Measurements from ENCODE around the gene NOTO. TPM values are rescaled to one million over a fixed set of nuclear protein-coding genes. Genes with fewer than 3 reads are reported as not detected.
"Not testable (repeated sequence)": the region's sequence is repeated elsewhere in the genome, so short reads cannot be mapped to it uniquely, and the experiment has no call there.

The NOTO gene
- polyA plus RNA-seq, 1 donor (not counting 4 experiments of a cell fraction or from before 2014, with no cell fraction given) = not detected

GRCh38 chr2:73162856-73163391 is 39.5 kb upstream of the NOTO start:
- H3K79me2 ChIP-seq (ENCODE audit: control insufficient read depth, insufficient read depth, low read length) = no peaks in the 10 kb centered on the region
- dilution Hi-C loops (cut with MboI; ENCODE audit: extremely low pct_ligation_motif_present, low sequenced_read_pairs) = no loop called here
- TF ChIP-seq CTCF (optimal IDR thresholded peaks at IDR 0.05 in 1 of 3, IDR thresholded peaks at IDR 0.05 in 1 of 3, conservative IDR thresholded peaks at IDR 0.05 in 1 of 3; ENCODE audit: extremely low read depth in 1 of 3, insufficient read depth in 2 of 3, low read length in 3 of 3) = no peak
- TF ChIP-seq EZH2 (IDR thresholded peaks at IDR 0.05; ENCODE audit: low read length) = no peak
- H2AFZ ChIP-seq (ENCODE audit: control insufficient read depth, low read length) = no peak overlapping the region
- no peaks in the 10 kb centered on the region for H4K20me1 ChIP-seq (ENCODE audit: control insufficient read depth, extremely low read depth, insufficient read depth, low read length)
- DNase-seq (ENCODE audit: low read depth, low spot score) = no peak
- H3K9ac ChIP-seq (ENCODE audit: control insufficient read depth, extremely low read depth, insufficient read depth, low read length) = no peak overlapping the region
- H3K4me3 ChIP-seq (ENCODE audit: control insufficient read depth in 2 of 3, extremely low read depth in 1 of 3, insufficient read depth in 2 of 3, low read depth in 1 of 3, low read length in 3 of 3) = no peak overlapping the region
- no peak overlapping the region for H3K4me2 ChIP-seq (ENCODE audit: control insufficient read depth, extremely low read depth, insufficient read depth, low read depth, low read length)
- H3K9me3 ChIP-seq (ENCODE audit: control insufficient read depth, low read depth, low read length) = no peaks in the 10 kb centered on the region
- no peaks in the 10 kb centered on the region for H3K36me3 ChIP-seq (ENCODE audit: control insufficient read depth in 2 of 2, extremely low read depth in 1 of 2, insufficient read depth in 2 of 2, low read length in 2 of 2)
- FAIRE-seq = no peak
- no peak overlapping the region for H3K27ac ChIP-seq (ENCODE audit: control insufficient read depth, insufficient read depth, low read length)
- no peaks in the 10 kb centered on the region for H3K9me1 ChIP-seq (ENCODE audit: control insufficient read depth, extremely low read depth, insufficient read depth, low read length)
- H3K4me1 ChIP-seq (ENCODE audit: control insufficient read depth, extremely low read depth, insufficient read depth, low read length) = no peaks in the 10 kb centered on the region
- H3K27me3 ChIP-seq (ENCODE audit: control insufficient read depth, extremely low read depth, insufficient read depth, low read length) = peaks cover 7% of the 10 kb centered on the region

- DNase-seq (ENCODE audit: low read depth, low spot score) (no peak), FAIRE-seq (no peak)
- Histone ChIP-seq H3K27ac (ENCODE audit: control insufficient read depth, insufficient read depth, low read length) (no peak overlapping the region), H4K20me1 (ENCODE audit: control insufficient read depth, extremely low read depth, insufficient read depth, low read length) (no peaks in the 10 kb centered on the region), H3K4me1 (ENCODE audit: control insufficient read depth, extremely low read depth, insufficient read depth, low read length) (no peaks in the 10 kb centered on the region), H3K9me1 (ENCODE audit: control insufficient read depth, extremely low read depth, insufficient read depth, low read length) (no peaks in the 10 kb centered on the region), H3K79me2 (ENCODE audit: control insufficient read depth, insufficient read depth, low read length) (no peaks in the 10 kb centered on the region), H3K4me3 (ENCODE audit: control insufficient read depth in 2 of 3, extremely low read depth in 1 of 3, insufficient read depth in 2 of 3, low read depth in 1 of 3, low read length in 3 of 3) (no peak overlapping the region), H3K36me3 (ENCODE audit: control insufficient read depth in 2 of 2, extremely low read depth in 1 of 2, insufficient read depth in 2 of 2, low read length in 2 of 2) (no peaks in the 10 kb centered on the region), H3K27me3 (ENCODE audit: control insufficient read depth, extremely low read depth, insufficient read depth, low read length) (peaks cover 3% of the 10 kb centered on the region), H3K4me2 (ENCODE audit: control insufficient read depth, extremely low read depth, insufficient read depth, low read depth, low read length) (no peak overlapping the region), H3K9me3 (ENCODE audit: control insufficient read depth, low read depth, low read length) (no peaks in the 10 kb centered on the region), H3K9ac (ENCODE audit: control insufficient read depth, extremely low read depth, insufficient read depth, low read length) (no peak overlapping the region), H2AFZ (ENCODE audit: control insufficient read depth, low read length) (no peak overlapping the region)
- dilution Hi-C loops (cut with MboI; ENCODE audit: extremely low pct_ligation_motif_present, low sequenced_read_pairs) = no loop called here
- TF ChIP-seq EZH2 (IDR thresholded peaks at IDR 0.05; ENCODE audit: low read length) = no peak
- peak; percentile 79 to 87 (median 84) for TF ChIP-seq CTCF (optimal IDR thresholded peaks at IDR 0.05 in 1 of 3, IDR thresholded peaks at IDR 0.05 in 1 of 3, conservative IDR thresholded peaks at IDR 0.05 in 1 of 3; ENCODE audit: extremely low read depth in 1 of 3, insufficient read depth in 2 of 3, low read length in 3 of 3)
Observed at GRCh38 chr2:73163483-73164367, 38.6 kb upstream of the NOTO start.

- dilution Hi-C loops (cut with MboI; ENCODE audit: extremely low pct_ligation_motif_present, low sequenced_read_pairs) = not testable (repeated sequence)
Observed at GRCh38 chr2:73165978-73166377, 36.4 kb upstream of the NOTO start.

More at GRCh38 chr2:73165978-73166377, 36.4 kb upstream of the NOTO start:
- H4K20me1 ChIP-seq (ENCODE audit: control insufficient read depth, extremely low read depth, insufficient read depth, low read length); H3K4me3 ChIP-seq (ENCODE audit: control insufficient read depth in 2 of 3, extremely low read depth in 1 of 3, insufficient read depth in 2 of 3, low read depth in 1 of 3, low read length in 3 of 3); H3K9ac ChIP-seq (ENCODE audit: control insufficient read depth, extremely low read depth, insufficient read depth, low read length); H3K9me1 ChIP-seq (ENCODE audit: control insufficient read depth, extremely low read depth, insufficient read depth, low read length); H3K79me2 ChIP-seq (ENCODE audit: control insufficient read depth, insufficient read depth, low read length); H3K36me3 ChIP-seq (ENCODE audit: control insufficient read depth in 2 of 2, extremely low read depth in 1 of 2, insufficient read depth in 2 of 2, low read length in 2 of 2); H3K27ac ChIP-seq (ENCODE audit: control insufficient read depth, insufficient read depth, low read length); DNase-seq (ENCODE audit: low read depth, low spot score); H3K9me3 ChIP-seq (ENCODE audit: control insufficient read depth, low read depth, low read length); H3K4me2 ChIP-seq (ENCODE audit: control insufficient read depth, extremely low read depth, insufficient read depth, low read depth, low read length); H3K27me3 ChIP-seq (ENCODE audit: control insufficient read depth, extremely low read depth, insufficient read depth, low read length); H2AFZ ChIP-seq (ENCODE audit: control insufficient read depth, low read length); FAIRE-seq; H3K4me1 ChIP-seq (ENCODE audit: control insufficient read depth, extremely low read depth, insufficient read depth, low read length): not testable (repeated sequence)
